Spleen (tissue), 7 donors: ENCODE results near the gene SLC29A3.

Experiments used
- CTCF ChIP-seq, 11 experiments: fragments of 200-600 bp in 7 of 11; fragments of 450-650 bp in 4 of 11; sonication (generic) in 4 of 11; IDR thresholded peaks in 8 of 11; conservative IDR thresholded peaks in 3 of 11; 1 replicate in 7 of 11; 2 replicates in 4 of 11; pipeline versions ENCODE4 v1.4.0 to v1.8.0; 2016 to 2021; ENCODE audit warnings: antibody characterized with exemption in 11 of 11, inconsistent platforms in 4 of 11, mild to moderate bottlenecking in 1 of 11
- POLR2A ChIP-seq, 3 donors: fragments of 450-650 bp; IDR thresholded peaks; one replicate each; pipeline ENCODE4 v1.5.1; 2017; ENCODE audit warnings: antibody characterized with exemption in 3 of 3, mild to moderate bottlenecking in 1 of 3
- POLR2AphosphoS5 ChIP-seq, 3 donors: sonication (generic); formaldehyde crosslinking; IDR thresholded peaks; one replicate each; pipeline ENCODE4 v1.5.1; 2017; ENCODE audit warnings: antibody characterized with exemption in 3 of 3
- donor health status: DM: no; HTN: no; CAD: no; lungs with moderate emphysema.
- donor health status: DM: no; HTN: no; CAD: no.
- donor health status: DM: no; HTN: no; CAD: no.

- TF ChIP-seq CTCF (IDR thresholded peaks at IDR 0.05 in 8 of 11, conservative IDR thresholded peaks at IDR 0.05 in 3 of 11) (no peak), POLR2A (IDR thresholded peaks at IDR 0.05) (no peak), POLR2AphosphoS5 (IDR thresholded peaks at IDR 0.05) (no peak)
These were observed 34.4 kb upstream of the SLC29A3 start for GRCh38 chr10:71284544-71285179.
